ENCODE measurements around the gene AP3D1.
"Not testable (repeated sequence)": the region's sequence is repeated elsewhere in the genome, so short reads cannot be mapped to it uniquely, and the experiment has no call there.

AP3D1 gene

DNA sequence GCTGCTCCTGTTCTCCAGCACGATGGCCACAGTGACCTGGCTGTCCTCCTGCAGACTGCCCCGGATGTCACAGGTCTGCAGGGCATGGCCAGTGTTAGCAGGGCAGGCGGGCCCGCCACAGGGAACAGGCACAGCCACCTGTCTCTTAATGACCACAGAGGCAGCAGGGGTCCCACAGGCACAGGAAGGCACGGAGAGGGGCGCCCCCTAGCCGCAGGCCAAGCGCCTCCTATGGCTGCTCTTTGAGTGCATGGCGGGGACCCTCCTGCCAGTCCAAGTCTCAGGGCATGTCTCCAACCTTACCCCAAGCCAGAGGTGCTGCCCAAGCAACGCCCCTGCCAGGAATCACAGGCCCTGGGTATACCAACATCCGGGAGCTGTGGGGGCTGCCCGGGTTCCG, 40.5 kb downstream of the AP3D1 start:
- no peak for DNase-seq (ENCODE audit: low spot score)

DNA sequence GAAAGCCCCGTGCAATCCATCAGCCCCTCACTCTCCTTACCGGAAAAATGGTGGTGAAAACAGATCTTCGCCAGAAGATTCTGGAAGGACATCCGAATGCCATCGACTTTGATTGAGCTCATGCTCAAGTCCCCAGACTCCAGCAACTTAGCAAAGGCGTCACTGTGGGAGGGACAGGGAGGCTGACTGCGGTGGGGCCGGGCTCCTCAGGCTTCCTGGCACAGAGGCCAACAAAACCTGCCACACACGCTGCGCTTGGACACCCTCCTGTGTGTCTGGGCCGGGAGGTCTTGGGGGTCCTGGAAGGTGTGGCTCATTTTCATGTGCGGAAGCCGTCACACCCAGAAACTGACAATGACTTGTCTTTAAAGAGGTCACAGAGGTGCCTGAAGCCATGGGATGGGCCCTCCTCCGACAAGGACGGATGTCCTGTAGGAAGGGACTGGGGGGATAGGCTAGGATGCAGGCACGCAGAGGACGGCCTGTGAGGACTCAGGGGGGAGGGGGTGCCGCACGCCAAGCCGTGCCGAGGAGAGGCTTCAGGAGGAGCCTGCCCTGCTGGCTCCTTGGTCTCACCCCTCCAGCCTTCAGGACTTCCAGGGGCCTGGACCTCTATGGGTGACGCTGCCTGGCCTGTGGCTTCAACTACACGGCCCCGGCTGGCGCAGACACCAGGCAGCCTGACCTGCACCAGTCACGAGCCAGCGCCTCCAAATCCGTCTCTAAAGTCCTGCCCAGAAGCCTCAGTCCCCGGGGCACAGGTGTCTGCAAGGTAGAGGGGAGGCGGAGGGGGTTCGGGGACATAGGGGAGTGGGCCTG, 42.1 kb downstream of the AP3D1 start:
- no peak for DNase-seq (ENCODE audit: low spot score)

DNA sequence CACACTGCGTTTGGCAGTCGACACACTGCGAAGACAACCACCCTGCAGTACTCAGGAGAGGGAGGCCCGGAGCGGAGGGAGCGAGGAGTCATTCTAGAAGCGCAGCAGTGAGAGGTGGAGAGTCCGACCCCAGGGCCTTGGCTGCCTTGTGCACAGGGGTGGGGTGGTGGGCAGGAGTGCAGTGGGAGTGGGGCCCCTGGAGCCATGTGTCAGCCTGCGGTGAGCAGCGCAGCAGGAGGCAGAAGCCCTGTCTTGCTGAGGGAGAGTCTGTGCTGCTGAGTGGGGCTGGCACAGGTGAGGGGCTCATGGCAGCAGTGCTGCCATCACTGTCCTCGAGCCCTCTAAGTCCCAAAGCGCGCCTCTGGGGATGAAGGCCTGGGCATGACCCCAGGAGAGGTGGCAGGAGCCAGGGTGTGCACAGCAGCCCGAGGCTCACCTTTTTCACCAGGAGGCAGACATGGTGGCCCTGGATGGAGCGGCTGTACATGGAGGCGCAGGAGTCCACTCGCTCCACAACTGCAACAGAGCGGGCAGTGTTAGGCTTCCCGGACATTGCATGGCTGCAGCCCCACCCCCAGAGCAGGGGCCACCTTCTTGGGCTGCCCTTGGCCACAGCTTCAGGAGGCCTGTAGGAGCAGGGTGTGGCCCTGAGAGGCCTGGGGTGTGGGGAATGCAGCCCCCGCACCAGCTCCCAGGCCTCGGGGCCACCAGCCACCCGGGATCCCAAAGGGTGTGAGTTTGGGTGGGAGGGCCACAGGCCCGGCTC, 42.9 kb downstream of the AP3D1 start:
- no peak for DNase-seq (ENCODE audit: low spot score)

DNA sequence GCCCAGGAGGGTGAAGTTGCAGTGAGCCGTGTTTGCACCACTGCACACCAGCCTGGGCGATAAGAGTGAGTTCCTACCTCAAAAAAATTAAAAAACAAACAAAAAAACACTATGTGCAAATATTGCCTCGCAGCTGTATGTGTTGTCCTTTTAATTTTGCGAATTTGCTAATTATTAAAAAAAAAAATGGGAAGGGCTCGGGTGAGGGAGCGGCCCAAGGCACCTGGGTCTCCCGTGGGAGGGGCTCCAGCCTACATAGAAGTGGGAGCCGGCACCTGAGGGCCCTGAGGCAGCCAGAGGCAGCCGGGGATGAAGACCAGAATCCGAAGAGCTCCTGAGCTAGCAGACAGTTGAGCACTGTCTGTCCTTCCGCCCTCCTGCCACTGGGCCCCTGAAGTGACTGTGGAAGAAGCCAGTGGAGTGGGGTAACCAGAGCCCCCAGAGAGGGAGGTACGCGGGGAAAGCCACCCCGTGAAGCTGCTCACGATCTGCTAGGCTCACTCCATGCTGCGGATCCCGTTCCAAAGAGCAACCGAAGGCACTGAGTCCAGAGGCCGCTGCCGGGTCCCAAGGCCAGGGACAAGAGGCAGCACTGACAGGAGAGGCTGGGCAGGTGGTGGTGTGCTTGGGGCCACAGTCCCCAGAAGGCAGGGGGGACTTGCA, 48.2 kb downstream of the AP3D1 start:
- DNase-seq (ENCODE audit: low spot score) = no peak

DNA sequence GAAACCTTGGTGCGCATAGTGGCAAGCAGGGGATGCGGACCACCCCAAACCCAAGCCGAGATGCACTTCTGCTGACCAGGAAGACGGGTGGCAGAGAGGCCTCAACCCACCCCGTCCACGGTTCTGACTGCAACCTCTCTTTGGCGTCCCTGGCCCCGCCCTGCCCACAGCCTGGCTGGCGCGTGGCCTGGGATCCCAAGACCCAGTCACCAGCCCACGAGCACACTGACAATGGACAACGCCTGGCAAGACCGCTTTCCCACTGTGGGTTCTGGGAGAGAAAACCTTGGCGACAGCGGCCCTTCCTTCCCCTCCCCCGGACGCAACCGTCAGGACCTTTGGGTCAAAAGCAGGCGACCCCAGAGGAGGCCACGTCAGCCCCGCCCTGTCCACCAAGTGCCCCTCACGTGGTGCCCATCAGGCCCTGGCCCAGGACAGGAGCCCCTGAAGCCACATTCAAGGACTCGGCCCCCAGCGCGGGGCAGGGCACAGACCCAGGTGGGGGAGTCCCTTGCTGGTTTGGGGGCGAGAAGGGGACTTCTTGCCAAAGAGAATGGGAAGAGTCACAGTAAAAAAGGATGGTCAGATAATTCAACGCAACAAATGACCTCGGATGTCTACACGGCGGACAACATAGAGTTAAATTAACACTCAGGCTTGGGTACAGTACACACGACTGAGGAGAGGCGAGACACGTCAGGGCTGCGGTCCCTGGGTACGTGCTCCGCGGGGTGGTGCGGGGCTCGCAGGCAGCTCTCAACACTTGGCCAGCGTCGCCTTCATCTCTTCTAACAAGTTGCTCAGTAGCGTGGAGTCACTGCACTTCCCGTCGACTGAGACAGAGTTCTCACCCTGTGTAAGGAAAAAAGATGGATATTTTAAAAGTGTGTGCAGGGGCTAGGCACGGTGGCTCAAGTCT, 49.7 kb downstream of the AP3D1 start:
- peak; percentile 80 for DNase-seq (ENCODE audit: low spot score)

DNA sequence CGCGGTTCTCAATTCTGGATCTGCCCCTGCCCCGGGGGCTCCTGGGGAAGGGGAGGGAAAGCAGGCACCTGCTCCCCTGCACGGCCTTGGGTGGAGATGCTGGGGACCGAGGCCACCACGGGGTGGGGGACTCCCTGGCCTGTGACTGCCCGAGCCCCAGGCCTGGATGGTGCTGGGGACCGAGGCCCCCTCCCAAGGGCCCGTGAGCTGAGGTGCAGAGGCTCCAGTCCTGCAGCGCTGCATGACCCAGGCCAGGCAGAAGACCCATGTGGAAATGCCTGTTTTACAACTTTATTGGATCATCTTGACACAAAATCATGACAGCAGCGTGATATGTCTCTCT, 50.7 kb downstream of the AP3D1 start:
- DNase-seq (ENCODE audit: low spot score) = no peak

DNA sequence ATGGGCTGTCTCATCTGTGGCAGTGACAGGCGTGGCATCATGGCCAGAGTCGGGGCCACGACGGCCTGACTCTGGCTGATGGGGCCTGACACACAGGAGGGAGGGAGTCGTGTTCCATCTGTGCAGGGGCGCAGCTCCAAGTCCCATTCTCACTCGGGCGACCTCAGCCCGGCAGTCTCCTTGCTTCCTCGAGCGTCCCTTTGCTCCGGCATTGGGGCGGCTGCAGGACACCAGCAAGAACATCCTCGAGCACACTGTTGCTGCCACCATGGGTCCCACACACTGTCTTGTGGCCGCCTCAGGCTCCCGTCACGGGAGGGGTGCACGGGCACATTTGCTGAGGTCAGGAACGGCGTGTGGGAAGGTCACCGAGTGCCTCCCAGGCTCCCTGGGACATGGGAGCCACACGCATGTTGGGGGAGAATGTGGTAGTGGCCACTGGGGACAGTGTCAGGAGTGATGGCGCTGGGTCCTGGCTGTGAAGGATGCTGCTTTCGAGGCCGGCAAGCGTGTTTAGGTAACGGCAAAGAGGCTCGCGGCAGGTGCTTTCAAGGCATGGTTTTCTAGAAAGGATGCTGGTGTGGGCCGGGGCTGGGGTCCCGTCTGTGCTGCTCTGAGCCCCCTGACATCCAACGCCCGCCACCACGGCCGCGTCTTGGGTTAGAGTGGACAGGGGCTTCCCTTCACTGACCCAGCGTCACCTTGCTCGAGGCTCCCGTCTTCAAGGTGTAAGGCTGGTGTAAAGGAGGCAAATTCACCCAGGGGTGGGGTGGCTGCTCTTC, 51.2 kb downstream of the AP3D1 start:
- no peak for DNase-seq (ENCODE audit: low spot score)

DNA sequence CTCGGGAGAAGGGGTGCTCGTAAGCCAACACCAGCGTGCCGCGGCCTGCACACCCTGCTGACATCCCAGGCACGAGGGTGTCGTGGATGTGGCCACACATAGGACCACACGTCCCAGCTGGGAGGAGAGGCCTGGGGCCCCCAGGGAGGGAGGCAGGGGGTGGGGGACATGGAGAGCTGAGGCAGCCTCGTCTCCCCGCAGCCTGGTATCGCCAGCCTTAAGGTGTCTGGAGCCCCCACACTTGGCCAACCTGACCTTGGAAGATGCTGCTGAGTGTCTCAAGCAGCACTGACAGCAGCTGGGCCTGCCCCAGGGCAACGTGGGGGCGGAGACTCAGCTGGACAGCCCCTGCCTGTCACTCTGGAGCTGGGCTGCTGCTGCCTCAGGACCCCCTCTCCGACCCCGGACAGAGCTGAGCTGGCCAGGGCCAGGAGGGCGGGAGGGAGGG, 52.3 kb downstream of the AP3D1 start:
- no peak for DNase-seq (ENCODE audit: low spot score)

DNA sequence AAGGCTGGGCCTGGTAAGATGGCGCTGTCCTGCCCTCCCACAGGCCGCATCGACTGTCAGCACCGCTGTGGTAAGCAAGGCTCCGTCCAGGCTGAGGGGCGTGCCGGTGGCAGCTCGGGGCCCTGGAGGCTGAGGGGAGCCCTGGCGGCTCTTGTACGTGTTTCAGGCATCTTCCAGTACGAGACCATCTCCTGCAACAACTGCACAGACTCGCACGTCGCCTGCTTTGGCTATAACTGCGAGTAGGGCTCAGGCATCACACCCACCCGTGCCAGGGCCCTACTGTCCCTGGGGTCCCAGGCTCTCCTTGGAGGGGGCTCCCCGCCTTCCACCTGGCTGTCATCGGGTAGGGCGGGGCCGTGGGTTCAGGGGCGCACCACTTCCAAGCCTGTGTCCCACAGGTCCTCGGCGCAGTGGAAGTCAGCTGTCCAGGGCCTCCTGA, 53.5 kb downstream of the AP3D1 start:
- no peak for DNase-seq (ENCODE audit: low spot score)

DNA sequence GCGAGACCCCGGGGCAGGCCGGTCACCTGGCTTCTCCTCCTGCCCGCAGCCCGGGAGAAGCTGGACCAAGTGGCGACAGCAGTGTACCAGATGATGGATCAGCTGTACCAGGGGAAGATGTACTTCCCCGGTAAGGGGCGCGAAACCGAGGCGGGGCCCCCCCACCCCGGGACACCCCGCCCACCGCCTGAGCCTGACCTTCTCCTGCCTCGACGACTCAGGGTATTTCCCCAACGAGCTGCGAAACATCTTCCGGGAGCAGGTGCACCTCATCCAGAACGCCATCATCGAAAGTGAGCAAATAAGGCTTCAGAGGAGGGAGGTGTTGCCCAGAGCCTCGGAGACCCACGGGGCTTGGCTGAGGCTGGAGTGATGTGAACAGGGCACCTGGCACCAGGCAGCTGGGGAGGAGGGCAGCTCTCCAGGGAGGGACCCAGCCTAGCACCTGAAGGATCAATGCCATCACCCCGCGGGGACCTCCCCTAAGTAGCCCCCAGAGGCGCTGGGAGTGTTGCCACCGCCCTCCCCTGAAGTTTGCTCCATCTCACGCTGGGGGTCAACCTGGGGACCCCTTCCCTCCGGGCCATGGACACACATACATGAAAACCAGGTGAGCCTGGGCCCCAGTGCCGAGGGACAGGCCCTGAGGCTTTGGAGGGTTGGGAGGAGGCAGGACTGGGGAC, 54.0 kb downstream of the AP3D1 start:
- no peak for DNase-seq (ENCODE audit: low spot score)

DNA sequence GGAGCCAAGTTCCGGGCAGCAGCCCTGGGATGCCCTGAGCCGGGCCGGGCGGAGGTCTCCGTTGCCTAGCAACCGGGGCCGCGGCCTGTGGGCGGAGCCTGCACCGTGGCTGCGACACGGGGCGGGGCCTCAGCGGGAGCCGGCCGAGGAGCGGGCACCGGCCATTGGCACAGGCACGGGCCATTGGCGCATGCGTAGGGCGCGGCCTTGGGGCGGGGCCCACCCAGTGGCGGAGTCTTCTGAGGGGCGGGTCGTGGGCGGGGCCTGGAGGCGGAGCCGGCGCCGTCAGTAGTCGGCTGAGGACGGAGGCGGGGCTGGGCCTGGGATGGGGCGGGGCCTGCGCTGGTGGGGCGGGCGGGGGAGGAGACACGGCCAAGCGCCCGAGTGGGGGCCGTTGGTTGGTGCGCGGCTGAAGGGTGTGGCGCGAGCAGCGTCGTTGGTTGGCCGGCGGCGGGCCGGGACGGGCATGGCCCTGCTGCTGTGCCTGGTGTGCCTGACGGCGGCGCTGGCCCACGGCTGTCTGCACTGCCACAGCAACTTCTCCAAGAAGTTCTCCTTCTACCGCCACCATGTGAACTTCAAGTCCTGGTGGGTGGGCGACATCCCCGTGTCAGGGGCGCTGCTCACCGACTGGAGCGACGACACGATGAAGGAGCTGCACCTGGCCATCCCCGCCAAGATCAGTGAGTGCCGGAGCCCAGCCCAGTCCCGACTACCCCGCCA, 54.7 kb downstream of the AP3D1 start, which contains the start of gene IZUMO4:
IZUMO4 (plus strand) TSS at position 436 of the 723 bp plus-strand sequence; CDS start at position 467, 31 bp downstream.
- peak; percentile 96 for DNase-seq (ENCODE audit: low spot score)

DNA sequence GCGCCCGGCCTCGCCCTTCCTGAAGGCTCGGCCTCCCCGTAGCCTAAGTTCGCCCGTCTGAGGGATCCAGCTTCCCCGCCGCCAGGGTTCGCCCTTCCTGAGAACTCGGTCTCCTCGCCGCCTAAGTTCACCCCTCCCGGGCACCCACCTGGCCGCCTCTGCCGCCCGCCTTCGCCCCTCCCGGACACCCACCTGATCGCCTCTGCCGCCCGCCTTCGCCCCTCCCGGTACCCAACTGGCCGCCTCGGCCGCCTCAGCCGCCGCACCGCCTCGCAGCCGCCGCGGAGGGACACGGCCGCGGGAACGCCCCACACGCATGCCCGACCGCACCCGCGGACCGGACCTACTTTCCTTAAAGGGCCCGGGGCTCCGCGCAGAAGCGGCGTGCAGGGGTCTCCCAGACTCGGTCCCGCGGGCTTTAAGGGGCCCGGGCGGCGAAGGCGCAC, 55.3 kb downstream of the AP3D1 start, which contains the start of gene MOB3A:
MOB3A (minus strand) TSS at position 293 of the 446 bp plus-strand sequence. CDS start 17,766 bp downstream, outside the sequence.
- DNase-seq (ENCODE audit: low spot score) = peak; percentile 56

DNA sequence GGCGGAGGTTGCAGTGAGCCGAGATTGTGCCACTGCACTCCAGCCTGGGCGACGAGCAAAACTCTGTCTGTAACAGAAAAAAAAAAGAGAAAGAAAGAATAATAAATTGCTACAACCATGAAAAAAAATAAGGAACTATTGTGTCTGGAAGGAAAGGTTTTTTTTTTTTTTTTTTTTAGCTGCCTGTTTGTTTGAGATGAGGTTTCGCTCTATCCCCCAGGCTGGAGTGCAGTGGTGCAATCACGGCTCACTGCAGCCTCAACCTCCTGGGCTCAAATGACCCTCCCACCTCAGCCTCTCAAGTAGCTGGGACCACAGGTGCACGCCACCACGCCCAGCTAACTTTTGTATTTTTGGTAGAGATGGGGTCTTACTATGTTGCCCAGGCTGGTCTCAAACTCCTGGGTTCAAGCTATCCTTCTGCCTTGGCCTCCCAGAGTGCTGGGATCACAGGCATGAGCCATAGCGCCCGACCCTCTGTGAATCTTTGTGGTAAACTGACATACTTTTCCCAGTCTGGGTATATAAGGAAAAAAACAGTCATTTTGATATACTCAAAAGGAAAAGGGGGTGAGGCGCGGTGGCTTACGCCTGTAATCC, 59.3 kb downstream of the AP3D1 start:
- not testable (repeated sequence) for DNase-seq (ENCODE audit: low spot score)

DNA sequence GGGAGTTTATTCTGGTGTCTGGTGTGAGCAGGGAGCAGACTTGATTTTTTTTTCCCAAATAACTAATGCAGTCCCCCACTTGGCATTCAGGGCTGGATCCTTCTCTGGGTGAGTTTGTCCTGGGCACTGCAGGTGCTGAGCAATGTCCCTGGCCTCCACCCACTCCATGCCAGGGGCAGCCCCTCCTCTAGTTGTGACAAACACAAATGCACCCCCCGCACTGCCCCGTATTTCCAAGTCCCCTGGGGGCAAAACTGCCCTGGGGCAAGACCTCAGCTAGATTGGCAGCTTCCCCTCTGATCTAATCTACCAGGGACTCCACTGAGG, 61.7 kb downstream of the AP3D1 start:
- no peak for DNase-seq (ENCODE audit: low spot score)

DNA sequence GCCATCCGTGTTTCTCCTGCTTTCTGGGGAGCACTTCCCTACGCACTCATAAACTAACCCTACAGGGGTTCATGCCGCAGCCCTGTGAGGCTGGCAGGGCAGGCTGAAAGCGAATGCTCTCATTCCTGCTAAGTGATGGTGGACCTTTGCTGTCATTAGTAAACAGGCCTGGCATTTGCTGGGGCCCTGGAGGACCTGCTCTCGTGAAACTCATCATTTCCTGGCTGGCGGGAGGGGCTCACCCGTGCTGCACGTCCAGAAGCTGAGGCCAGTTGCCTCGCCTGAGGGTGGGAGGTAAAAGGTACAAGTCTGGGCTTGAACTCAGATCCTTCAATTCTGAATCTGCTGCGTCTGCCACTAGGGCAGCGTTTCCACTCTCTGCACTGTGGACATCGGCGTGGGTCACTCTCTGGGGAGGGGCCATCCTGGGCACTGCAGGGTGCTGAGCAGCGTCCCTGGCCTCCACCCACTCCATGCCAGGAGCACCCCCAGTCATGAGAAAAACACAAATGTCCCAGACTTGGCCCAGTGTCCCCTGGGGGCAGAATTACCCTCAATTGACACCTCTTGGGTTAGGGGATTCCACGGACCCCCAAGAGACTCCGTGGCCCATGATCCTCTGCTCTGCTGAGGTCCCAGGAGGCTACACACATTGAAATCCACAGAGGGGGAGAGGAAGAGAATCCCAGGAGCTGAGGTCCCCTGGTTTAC, 62.2 kb downstream of the AP3D1 start:
- no peak for DNase-seq (ENCODE audit: low spot score)

DNA sequence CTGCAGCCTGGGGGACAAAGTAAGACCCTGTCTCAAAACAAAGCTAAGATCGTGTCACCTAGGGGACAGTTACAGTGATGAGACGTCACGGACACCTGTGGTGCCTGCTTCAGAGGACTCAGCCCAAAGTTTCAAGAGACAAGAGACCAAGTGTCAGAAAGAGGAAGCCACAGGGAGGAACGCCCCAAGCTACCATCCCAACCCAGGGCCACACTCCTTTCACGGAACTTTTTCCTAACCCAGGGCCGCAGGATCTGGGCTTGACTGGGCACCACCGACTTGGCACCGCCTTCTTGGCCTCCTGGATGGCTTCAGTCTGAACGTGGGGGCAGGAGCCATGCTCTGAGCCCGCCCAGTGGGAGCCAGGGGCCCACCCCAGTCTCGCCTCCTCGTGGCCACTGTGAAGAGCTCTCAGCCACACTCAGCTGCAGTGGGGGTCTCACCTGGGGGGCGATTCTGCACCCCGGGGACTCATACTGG, 63.7 kb downstream of the AP3D1 start:
- no peak for DNase-seq (ENCODE audit: low spot score)

DNA sequence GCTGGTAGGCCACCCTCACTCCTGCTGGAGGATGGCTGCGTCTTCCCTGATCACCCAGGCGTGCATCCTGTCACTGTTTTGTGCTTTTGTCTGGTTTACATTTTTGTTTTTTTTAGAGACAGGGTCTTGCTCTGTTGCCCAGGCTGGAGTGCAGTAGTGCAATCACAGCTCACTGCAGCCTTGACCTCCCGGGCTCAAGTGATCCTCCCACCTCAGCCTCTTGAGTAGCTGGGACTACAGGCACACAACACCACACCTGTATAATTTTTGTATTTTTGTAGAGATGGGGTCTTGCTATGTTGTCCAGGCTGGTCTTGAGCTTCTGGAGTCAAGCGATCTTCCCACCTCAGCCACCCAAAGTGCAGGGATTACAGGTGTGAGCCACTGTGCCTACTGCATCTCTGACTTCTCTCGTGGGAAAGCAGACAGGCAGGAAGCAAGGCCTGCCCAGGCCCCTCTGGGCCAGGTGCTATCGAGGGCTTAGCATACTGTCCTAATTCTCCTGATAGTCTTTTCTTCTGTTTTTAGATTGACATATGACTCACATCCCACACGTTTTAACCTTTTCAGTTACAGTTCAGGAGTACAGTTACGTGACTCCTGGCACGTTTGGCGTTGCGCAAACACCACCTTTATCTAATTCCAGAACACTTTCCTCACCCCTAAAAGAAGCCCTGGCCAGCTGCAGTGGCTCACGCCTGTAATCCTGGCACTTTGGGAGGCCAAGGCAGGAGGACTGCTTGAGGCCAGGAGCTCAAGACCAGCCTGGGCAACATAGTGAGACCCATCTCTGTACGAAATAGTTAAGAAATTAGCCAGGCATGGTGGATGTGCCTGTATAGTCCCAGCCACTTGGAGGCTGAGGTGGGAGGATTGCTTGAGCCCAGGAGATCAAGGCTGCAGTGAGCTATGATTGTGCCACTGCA, 64.4 kb downstream of the AP3D1 start:
- DNase-seq (ENCODE audit: low spot score) = not testable (repeated sequence)
